RWPE2 (cell line): ENCODE data around the gene ATP6V1G2.

Source experiments
- ATAC-seq: fragments of 200-7000 bp; cut with Tn5 transposase; 3 replicates; pipeline ENCODE4 v1.9.1; 2021; ENCODE audit warnings: low read depth
- DNase-seq: peaks from one replicate; pipeline ENCODE4 v3.0.0-alpha.2; 2020; ENCODE audit warnings: low spot score
- H3K27ac ChIP-seq: fragments of 450-650 bp; 2 replicates; pipeline ENCODE4 v1.5.1; 2017; ENCODE audit warnings: mild to moderate bottlenecking; ENCODE audit not compliant: poor library complexity, severe bottlenecking
- H3K27me3 ChIP-seq: fragments of 250-450 bp; sonication (Bioruptor Pico); 2 replicates; pipeline ENCODE4 v1.5.1; 2021; ENCODE audit warnings: mild to moderate bottlenecking, moderate library complexity; ENCODE audit not compliant: insufficient read depth, poor library complexity, severe bottlenecking
- H3K36me3 ChIP-seq: fragments of 250-450 bp; sonication (Bioruptor Pico); 2 replicates; pipeline ENCODE4 v1.5.1; 2020; ENCODE audit warnings: low read depth, mild to moderate bottlenecking, moderate library complexity
- H3K4me1 ChIP-seq: fragments of 250-450 bp; sonication (Bioruptor Pico); 2 replicates; pipeline ENCODE4 v1.5.1; 2021; ENCODE audit warnings: mild to moderate bottlenecking, moderate library complexity; ENCODE audit not compliant: insufficient read depth, poor library complexity, severe bottlenecking
- H3K4me3 ChIP-seq: fragments of 250-450 bp; sonication (Bioruptor Pico); 2 replicates; pipeline ENCODE4 v1.5.1; 2021; ENCODE audit warnings: mild to moderate bottlenecking, moderate library complexity; ENCODE audit not compliant: severe bottlenecking
- H3K9me3 ChIP-seq: fragments of 250-450 bp; sonication (Bioruptor Pico); 2 replicates; pipeline ENCODE4 v1.5.1; 2021; ENCODE audit warnings: mild to moderate bottlenecking, moderate library complexity; ENCODE audit not compliant: severe bottlenecking
- CTCF ChIP-seq: fragments of 450-650 bp; IDR thresholded peaks from one replicate; pipeline ENCODE4 v1.5.1; 2017; ENCODE audit warnings: mild to moderate bottlenecking, moderate library complexity; ENCODE audit not compliant: poor library complexity, severe bottlenecking

ATP6V1G2 gene

GRCh38 chr6:31530659-31531058 lies 15.7 kb downstream of the ATP6V1G2 start:
- H3K4me1 ChIP-seq, result no peaks in the 10 kb centered on the region
- peaks cover 57% of the 10 kb centered on the region for H3K36me3 ChIP-seq
- H3K4me3 ChIP-seq, result no peak overlapping the region
- no peak for TF ChIP-seq CTCF
- H3K9me3 ChIP-seq, result no peaks in the 10 kb centered on the region
- no peak for DNase-seq
- no peak overlapping the region for H3K27ac ChIP-seq
- no peaks in the 10 kb centered on the region for H3K27me3 ChIP-seq
- no peak for ATAC-seq

DNA sequence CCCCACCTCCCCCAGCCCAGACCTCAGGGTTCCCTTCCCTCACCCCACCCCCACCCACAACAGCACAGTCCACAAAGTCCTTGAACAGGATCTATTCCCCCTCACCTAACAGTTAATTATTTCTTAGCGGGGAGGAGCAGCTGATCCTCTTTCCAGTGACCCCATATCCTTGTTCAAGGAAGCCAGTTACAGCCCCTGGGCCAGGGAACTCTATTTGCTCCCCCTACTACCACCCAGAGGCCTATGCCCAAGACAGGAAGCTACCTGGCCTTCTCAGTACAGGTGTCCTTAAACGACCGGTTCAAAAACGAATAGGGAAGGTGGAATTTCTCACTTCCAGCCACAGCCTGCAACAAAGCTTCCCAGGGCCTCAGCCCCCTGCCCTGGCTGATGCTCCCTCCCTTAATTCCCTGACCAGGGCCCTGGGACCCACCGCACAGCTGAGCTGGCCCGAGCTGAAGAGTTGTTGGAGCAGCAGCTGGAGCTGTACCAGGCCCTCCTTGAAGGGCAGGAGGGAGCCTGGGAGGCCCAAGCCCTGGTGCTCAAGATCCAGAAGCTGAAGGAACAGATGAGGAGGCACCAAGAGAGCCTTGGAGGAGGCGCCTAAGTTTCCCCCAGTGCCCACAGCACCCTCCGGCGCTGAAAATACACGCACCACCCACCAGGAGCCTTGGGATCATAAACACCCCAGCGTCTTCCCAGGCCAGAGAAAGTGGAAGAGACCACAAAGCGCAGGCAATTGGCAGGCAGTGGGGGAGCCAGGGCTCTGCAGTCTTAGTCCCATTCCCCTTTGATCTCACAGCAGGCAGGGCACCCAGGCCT lies 16.9 kb downstream of the ATP6V1G2 start:
- TF ChIP-seq CTCF, result no peak
- no peak overlapping the region for H3K27ac ChIP-seq
- H3K4me1 ChIP-seq, result no peaks in the 10 kb centered on the region
- H3K36me3 ChIP-seq, result peaks cover 46% of the 10 kb centered on the region
- ATAC-seq (peak; percentile 31), DNase-seq (no peak)
- H3K4me3 ChIP-seq, result no peak overlapping the region
- H3K27me3 ChIP-seq, result no peaks in the 10 kb centered on the region
- H3K9me3 ChIP-seq, result no peaks in the 10 kb centered on the region

GRCh38 chr6:31528821-31529328 lies 17.5 kb downstream of the ATP6V1G2 start, which contains the start of gene MCCD1:
Gene MCCD1 (plus strand): TSS chr6:31528962. CDS start chr6:31529015, 53 bp downstream.
- Histone ChIP-seq H3K9me3 (no peaks in the 10 kb centered on the region), H3K4me3 (no peak within 1 kb of the TSS), H3K27ac (no peak within 1 kb of the TSS), H3K4me1 (no peaks in the 10 kb centered on the region), H3K27me3 (no peaks in the 10 kb centered on the region), H3K36me3 (peaks cover 39% of the 10 kb centered on the region)
- peak; percentile 13 for ATAC-seq
- no peak for DNase-seq
- no peak for TF ChIP-seq CTCF

DNA sequence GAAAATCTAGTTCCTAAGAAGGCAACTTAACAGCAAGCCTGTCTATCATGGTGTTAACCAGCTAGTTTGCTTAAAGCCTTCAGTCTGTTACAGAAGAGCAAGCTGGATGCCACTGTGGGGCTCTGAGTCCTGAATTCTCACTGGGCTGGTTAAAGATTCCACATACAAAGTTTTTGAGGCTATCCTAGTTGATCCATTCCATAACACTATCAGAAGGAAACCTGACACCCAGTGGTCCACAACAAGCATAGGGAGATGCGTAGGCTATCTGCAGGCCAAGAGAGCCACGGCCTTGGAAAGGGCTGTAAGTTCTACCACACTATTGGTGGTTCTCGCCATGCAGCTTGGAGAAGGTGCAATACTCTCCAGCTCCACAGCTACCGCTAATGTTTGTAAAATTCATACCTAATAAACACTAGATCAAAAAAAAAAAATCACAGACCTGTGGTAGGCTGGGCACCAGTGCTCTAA lies 18.1 kb downstream of the ATP6V1G2 start:
- peaks cover 34% of the 10 kb centered on the region for H3K36me3 ChIP-seq
- H3K27me3 ChIP-seq, result no peaks in the 10 kb centered on the region
- no peaks in the 10 kb centered on the region for H3K9me3 ChIP-seq
- DNase-seq (no peak), ATAC-seq (peak; percentile 4; the same call in 2 of the 3 replicates)
- no peak for TF ChIP-seq CTCF
- H3K4me1 ChIP-seq, result no peaks in the 10 kb centered on the region
- no peak overlapping the region for H3K27ac ChIP-seq
- no peak overlapping the region for H3K4me3 ChIP-seq
